Mucosa of descending colon (tissue), 3 donors: ENCODE measurements around the gene CFAP45. TPM values are rescaled to one million over a fixed set of nuclear protein-coding genes. Genes with fewer than 3 reads are reported as not detected.

ENCODE experiments used
- ATAC-seq: fragments of 200-7000 bp; cut with Tn5 transposase; one replicate; pipeline ENCODE4 v1.9.1; 2020; ENCODE audit warnings: mild to moderate bottlenecking, moderate library complexity
- DNase-seq, 3 donors: peaks; one replicate each; pipeline ENCODE4 v3.0.0-alpha.2; 2020
- H3K36me3 ChIP-seq: fragments of 200-600 bp; one replicate; pipeline ENCODE4 v1.8.0; 2021; ENCODE audit warnings: low read depth, mild to moderate bottlenecking
- H3K4me1 ChIP-seq: fragments of 200-600 bp; one replicate; pipeline ENCODE4 v1.8.0; 2021; ENCODE audit warnings: low read depth, mild to moderate bottlenecking
- H3K4me3 ChIP-seq: fragments of 200-600 bp; one replicate; pipeline ENCODE4 v1.8.0; 2021; ENCODE audit warnings: mild to moderate bottlenecking
- H3K9me3 ChIP-seq: fragments of 200-600 bp; one replicate; pipeline ENCODE4 v1.8.0; 2021; ENCODE audit warnings: mild to moderate bottlenecking
- CTCF ChIP-seq: fragments of 200-600 bp; IDR thresholded peaks from one replicate; pipeline ENCODE4 v1.8.0; 2022; ENCODE audit warnings: antibody characterized with exemption, mild to moderate bottlenecking
- intact Hi-C, 2 donors: fragments of 100-400 bp; cut with DNase I in 1 of 2; cut with micrococcal nuclease in 1 of 2; formaldehyde crosslinking; loops; one replicate each; pipeline versions ENCODE4 v1.11.0 to v1.11.1; 2022; cut with DNase I, micrococcal nuclease
- total RNA-seq, 3 donors: library from RNA; stranded (reverse); fragmentation: NEBNext Ultra II Directional in 2 of 3; extraction: Animal tissue kit (Norgen Biotek cat#: 25700) in 2 of 3; gene quantifications; one replicate each; pipeline versions ENCODE4 v1.2.1 to v1.2.4, GENCODE V29; 2021 to 2023
- donor health status: DM: no; HTN: no; CAD: no; lungs with moderate emphysema.
- donor health status: DM: no; HTN: no; CAD: no.
- donor health status: DM: no; HTN: yes; CAD: no.

The CFAP45 gene
- total RNA-seq, 3 donors from 2014 or later, result 0.36 to 0.57 TPM; not detected in 1

GRCh38 chr1:159930634-159931033, 30.7 kb upstream of the CFAP45 start:
- intact Hi-C loops, result no loop called here
- peaks cover 10% of the 10 kb centered on the region for H3K4me1 ChIP-seq
- H3K9me3 ChIP-seq, result no peaks in the 10 kb centered on the region
- H3K4me3 ChIP-seq, result no peak overlapping the region
- no peaks in the 10 kb centered on the region for H3K36me3 ChIP-seq
- no peak for ATAC-seq
- DNase-seq, result peak in 1 of 3 donors; percentile 19
- TF ChIP-seq CTCF, result no peak

- ATAC-seq (no peak), DNase-seq (peak in 1 of 3 donors; percentile 24)
- intact Hi-C loops, result no loop called here
- Histone ChIP-seq H3K4me1 (peaks cover 11% of the 10 kb centered on the region), H3K36me3 (no peaks in the 10 kb centered on the region), H3K9me3 (no peaks in the 10 kb centered on the region), H3K4me3 (no peak overlapping the region)
- TF ChIP-seq CTCF, result no peak
Measured at GRCh38 chr1:159930216-159930615, 30.3 kb upstream of the CFAP45 start.

DNA sequence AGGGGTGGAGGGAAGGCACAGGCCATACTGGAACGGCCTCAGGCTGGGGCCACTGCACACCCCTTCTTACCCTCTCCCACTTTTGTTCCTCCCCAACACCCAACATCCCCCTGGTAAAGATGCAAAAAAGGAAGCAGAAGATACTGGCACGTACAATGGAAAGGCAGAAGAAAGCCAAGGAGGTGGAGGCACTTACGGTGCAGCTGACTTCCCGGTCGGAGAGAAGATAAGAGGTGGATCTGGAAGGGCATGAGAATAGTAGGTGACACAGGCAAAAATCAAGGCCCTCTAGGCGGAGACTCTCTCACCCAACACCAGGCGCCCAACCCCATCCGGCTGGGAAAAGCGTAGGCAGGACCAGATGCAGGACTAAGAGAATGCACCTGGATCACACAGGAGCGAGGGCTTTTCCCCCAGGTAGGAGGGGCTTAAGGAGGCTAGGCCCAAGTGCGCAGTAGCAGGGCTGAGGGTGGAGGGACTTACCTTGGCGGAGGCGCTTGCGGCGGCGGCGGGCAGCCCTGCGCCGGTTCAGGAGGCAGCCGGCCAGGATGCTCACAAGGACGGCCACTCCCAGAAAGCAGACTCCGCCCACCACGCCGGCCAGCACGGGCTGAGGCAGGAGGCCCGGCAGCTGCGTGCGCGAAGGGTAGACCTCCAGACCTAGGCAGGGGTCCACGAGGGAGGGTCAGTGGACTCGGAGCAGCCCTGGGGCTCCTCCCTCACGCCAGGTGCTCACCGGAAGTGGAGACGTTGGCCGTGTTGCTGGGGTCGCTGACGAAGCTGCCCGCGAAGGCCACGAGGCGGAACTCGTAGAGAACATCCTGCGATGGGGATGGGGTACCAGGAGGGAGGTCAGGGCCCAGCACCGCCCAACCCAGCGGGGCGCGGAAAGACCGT, 29.4 kb upstream of the CFAP45 start:
- peaks cover 11% of the 10 kb centered on the region for H3K4me1 ChIP-seq
- TF ChIP-seq CTCF, result no peak
- peak in 2 of 3 donors; percentile 61 to 62 for DNase-seq
- intact Hi-C loops, result no loop called here
- no peaks in the 10 kb centered on the region for H3K9me3 ChIP-seq
- H3K36me3 ChIP-seq, result no peaks in the 10 kb centered on the region
- H3K4me3 ChIP-seq, result no peak overlapping the region
- peak; percentile 1 for ATAC-seq

DNA sequence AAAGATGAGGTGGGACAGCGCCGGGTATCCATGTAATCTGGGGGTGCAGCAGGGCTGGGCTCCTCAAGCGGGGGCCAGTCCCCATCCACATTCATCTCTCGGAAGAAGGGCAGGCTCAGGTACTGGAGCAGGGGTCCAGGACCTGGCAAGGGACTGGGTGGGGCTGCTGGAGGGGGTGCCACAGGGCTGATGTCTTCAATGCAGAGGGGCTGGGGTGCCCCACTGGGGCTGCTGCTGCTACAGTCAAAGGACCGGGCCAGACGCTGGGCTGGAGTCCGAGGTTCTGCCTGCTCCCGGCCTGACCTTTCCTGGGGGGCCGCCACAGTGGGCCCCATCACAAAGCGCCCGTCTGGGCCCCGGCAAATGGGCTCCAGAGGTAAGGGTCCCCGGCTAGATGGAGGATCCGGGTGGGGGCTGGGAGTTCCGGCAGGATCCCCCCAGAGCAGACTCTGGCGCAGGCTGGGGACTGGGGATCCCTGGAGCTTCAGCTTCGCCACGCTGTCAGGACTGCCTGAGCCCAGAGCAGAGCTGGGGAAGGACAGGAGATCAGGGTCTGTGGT, 28.6 kb upstream of the CFAP45 start:
- Histone ChIP-seq H3K36me3 (no peaks in the 10 kb centered on the region), H3K4me3 (no peak overlapping the region)
- DNase-seq, result peak in 1 of 3 donors; percentile 26

GRCh38 chr1:159927849-159928431, 28.0 kb upstream of the CFAP45 start:
- peaks cover 11% of the 10 kb centered on the region for H3K4me1 ChIP-seq
- no peak for DNase-seq

More for the DNA sequence above, 28.6 kb upstream of the CFAP45 start:
- Histone ChIP-seq H3K9me3 (no peaks in the 10 kb centered on the region), H3K4me1 (peaks cover 11% of the 10 kb centered on the region)
- no peak for ATAC-seq
- TF ChIP-seq CTCF, result no peak
- intact Hi-C loops, result no loop called here

More at GRCh38 chr1:159927849-159928431, 28.0 kb upstream of the CFAP45 start:
- H3K9me3 ChIP-seq, result no peaks in the 10 kb centered on the region
- H3K36me3 ChIP-seq, result no peaks in the 10 kb centered on the region
- no peak for TF ChIP-seq CTCF
- no peak for ATAC-seq
- H3K4me3 ChIP-seq, result no peak overlapping the region
- intact Hi-C loops, result no loop called here
